OCI-LY1 (cell line): Measurements from ENCODE around the gene CDK10.

Source experiments
- CTCF ChIP-seq: fragments of 200-600 bp; sonication (generic), shearing (Covaris generic); IDR thresholded peaks from 2 replicates; pipeline ENCODE4 v1.5.1; 2017; ENCODE audit warnings: mild to moderate bottlenecking, antibody characterized with exemption, low read length, moderate library complexity, mixed read lengths
- EZH2 ChIP-seq: fragments of 200-600 bp; sonication (generic), shearing (Covaris generic); IDR thresholded peaks from 2 replicates; pipeline ENCODE4 v1.8.0; 2017; ENCODE audit warnings: borderline replicate concordance, mixed run types, mild to moderate bottlenecking, antibody characterized with exemption, low read length, moderate library complexity, mixed read lengths

GRCh38 chr16:89696670-89697128 lies 10.2 kb downstream of the CDK10 start:
- TF ChIP-seq CTCF (no peak), EZH2 (no peak)
